A172 (cell line): ENCODE results near the gene EIF5A. TPM values are rescaled to one million over a fixed set of nuclear protein-coding genes. Genes with fewer than 3 reads are reported as not detected.
"Not testable (repeated sequence)": the region's sequence is repeated elsewhere in the genome, so short reads cannot be mapped to it uniquely, and the experiment has no call there.

Experiments used
- DNase-seq: peaks from one replicate; pipeline ENCODE4 v3.0.0-alpha.2; 2015; ENCODE audit warnings: low spot score
- total RNA-seq: library from RNA; depleted of rRNA; stranded (reverse); fragments of >200 nt; shearing (Covaris generic); gene quantifications from 2 replicates; pipeline ENCODE4 v1.2.3, GENCODE V29; 2014

The EIF5A gene
- total RNA-seq, 1 experiment from 2014 or later = 844 TPM

DNA sequence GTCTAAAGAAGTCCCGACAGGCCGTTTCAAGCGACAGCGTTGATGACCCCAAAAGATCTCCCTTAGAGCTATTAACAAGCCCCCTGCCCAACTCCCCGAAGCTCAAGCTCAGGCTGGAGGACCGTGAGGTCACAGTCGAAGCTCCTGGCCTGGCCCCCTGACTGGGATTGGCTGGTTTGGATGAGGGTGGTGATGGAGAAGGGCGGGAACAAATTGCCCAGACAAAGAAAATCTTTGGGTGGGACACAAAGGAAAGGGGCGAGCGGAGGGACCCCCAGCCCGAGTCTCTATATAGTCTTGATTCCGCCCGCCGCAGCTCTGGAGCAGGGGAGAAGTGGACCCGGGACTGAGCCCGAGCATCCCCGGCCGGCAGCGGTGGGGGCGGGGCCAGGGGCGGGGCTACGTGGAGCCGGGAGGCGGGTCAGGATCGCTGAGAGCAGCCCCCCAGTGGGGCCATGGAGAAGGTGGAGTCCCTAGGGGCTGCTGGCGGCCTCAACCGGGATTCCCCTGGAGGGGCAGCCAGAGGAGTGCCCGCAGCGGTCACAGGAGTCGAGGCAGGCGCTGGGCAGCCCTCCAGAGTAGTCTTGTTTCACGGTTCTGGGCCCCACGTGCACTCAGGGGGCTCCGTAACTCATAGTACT is 22.7 kb downstream of the EIF5A start:
- peak; percentile 81 for DNase-seq

DNA sequence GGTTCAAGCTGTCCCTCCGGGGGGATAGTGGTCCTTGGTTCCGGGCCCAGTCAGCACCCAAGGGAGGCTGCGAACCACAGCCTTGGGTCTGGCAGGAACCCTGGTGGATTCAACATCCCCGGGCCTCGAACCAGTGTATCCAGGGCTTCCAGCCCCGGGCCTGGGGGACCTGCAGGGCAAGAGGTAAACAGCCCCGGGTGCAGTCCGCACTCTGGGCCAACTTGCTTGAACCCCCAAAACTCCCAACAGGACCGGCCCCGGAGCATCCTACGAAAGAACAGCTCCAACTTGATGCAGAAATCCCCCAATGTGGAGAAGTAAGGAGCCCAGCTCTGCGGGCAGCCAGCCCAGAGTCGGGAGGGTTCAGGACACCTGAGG is 23.2 kb downstream of the EIF5A start:
- DNase-seq = no peak

DNA sequence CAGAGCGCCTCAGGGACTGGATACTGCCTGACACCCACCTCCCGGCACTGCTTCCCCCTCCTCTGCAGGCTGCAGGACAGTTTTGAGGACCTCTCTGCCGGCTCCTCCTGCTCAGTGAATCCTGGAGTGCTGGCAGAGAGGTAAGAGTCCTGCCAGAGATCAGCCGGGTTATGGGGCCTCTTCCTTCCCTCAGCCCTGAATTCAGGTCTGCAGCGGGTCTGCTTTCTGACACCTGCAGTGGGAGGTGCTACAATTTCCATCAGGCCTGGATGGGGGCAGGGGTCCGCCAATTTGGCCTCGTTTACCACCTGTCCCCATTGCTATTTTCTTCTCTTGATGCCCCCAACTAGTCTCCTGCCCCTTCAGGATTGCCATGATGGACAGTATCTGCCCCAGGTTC is 24.7 kb downstream of the EIF5A start:
- no peak for DNase-seq

DNA sequence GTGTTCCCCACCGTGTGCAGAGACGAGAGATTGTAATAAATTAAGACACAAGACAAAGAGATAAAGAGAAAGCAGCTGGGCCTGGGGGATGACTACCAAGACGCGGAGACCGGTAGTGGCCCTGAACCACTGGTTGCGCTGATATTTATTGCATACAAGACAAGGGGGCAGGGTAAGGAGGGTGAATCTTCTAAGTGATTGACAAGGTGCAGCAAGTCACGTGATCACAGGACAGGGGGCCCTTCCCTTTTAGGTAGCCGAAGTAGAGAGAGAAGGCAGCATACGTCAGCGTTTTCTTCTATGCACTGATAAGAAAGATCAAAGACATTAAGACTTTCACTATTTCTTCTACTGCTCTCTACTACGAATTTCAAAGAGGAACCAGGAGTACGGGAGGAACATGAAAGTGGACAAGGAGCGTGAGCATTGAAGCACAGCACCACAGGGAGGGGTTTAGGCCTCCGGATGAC is 25.2 kb downstream of the EIF5A start:
- not testable (repeated sequence) for DNase-seq

DNA sequence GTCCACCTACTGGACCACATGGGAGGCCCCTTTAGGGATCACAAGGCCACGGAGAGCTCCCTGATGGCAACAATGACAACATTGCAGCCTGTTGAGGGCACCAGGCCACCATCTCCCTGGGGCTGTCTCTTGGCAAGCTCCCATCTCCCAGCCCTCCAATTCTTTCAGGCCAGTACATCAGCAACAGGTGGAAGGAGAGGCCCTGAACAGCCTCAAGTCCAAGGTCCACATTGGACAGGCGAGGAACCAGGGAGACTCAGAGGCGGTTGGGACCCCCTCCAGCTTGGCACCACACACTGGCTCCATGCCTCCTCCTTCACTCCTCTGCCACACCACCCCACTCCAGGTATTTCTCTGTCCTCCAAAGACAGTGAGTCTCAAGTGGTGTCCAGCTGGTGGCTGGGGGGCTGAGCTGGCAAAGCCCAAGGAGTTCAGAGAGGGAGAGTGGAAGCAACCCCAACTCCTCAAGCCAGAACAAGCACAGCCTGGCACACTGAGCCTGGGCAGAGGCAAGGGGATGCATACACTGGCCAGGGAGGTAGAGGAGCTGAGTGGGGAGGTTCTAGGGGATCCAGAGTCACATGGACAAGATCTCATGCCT is 27.6 kb downstream of the EIF5A start:
- DNase-seq = no peak

DNA sequence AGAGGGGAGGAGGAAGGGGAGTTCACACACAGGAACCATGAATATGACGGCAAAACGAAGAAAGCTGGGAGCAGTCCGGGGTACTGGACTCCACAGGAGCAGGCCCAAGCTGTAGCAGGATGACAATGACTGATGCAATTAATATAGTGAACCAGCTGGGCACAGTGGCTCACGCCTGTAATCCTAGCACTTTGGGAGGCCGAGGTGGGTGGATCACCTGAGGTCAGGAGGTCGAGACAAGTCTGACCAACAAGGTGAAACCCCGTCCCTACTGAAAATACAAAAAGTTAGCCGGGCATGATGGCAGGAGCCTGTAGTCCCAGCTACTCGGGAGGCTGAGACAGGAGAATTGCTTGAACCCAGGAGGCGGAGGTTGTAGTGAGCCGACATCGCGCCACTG is 28.3 kb downstream of the EIF5A start:
- not testable (repeated sequence) for DNase-seq

DNA sequence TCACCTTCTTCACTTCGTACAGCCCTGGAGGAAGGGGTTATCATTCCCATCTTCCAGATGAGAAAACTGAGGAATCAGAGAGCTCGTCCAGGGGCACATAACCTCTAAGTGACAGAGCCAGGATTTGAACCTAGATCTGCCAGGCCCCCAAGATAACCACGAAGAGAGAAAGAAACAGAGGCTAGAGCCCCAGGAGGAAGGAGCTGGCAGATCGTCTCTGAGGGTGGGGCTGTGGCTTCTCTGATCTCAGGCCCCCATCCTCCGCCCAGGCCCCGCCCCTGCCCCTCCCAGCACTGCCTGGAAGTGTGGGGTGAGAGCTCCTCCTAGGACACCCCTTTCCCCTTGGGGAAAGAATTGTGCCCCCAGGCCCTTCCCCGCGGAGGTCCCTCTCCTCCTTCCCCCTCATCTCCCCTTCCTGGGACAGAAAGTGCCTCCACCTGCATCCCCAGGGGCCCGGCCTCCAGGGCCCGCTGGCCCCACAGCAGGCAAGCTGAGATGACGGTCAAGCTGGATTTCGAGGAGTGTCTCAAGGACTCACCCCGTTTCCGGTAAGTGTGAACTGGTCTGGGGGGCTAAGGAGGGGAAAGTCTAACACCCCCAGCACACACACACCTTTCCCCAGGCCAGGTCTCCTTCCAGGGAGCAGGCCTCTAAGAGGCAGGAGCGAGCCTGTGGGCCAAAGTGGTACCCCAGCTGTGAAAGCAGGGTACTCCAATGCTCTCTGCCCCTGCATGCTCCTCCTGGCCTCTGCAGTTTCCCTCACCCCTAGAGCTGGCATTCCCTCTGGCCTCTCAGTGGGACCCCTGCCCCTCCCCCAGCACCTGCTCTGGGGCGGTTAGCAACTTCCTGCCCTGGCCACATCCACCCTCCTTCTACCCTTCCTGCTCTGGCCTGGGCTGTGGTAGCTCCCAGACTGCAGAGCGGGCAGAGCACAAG is 29.1 kb downstream of the EIF5A start, which contains the start of gene ACAP1:
Gene ACAP1, plus strand, starts transcription at position 290 of the 936 bp plus-strand sequence. Its CDS starts 206 bp downstream, at position 496.
- DNase-seq = no peak

DNA sequence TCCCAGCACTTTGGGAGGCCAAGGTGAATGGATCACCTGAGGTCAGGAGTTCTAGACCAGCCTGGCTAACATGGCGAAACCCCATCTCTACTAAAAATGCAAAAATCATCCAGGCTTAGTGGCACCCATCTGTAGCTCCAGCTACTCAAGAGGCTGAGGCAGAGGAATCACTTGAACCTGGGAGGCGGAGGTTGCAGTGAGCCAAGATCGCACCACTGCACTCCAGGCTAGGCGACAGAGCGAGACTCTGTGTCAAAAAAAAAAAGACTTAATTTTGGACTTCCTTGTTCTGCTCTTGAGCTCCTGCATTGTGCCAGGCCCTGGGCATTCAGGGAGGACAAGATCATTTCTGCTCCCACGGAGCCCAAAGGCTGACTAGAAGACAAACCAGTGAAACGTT is 30.2 kb downstream of the EIF5A start:
- not testable (repeated sequence) for DNase-seq

DNA sequence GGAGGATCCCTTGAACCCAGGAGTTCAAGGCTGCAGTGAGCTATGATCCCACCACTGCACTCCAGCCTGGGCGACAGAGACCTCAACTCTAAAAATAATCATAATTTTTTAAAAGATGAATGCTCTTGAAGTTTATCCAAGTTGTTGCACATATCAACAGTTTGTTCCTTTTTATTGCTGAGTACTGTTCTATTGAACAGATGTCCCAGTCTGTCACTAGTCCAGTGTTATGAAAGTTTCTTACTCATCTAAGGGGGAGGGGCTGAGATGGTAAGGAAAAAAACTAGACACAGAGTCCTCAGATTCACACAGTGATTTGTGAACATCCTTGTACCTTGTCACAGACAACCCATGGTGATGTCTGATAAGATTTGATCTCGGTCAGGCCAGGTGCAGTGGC is 32.8 kb downstream of the EIF5A start:
- no peak for DNase-seq

DNA sequence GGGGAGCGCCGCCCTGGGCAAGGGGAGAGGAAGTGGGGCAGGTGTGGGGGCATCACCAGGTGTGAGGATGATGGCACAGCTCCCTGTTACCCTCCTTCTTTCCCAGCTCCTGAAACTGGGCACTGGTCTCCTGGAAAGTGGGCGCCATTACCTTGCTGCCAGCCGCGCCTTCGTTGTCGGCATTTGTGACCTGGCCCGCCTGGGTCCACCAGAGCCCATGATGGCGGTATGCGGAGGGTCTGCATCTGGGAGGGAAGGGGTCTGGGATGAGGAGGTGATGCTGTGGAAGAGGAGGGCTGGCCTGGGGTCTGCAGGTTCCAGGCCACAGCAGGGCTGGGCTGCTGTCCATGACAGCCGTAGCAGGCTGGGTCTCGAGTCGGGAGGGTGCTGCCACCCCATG is 34.4 kb downstream of the EIF5A start:
- DNase-seq = no peak

DNA sequence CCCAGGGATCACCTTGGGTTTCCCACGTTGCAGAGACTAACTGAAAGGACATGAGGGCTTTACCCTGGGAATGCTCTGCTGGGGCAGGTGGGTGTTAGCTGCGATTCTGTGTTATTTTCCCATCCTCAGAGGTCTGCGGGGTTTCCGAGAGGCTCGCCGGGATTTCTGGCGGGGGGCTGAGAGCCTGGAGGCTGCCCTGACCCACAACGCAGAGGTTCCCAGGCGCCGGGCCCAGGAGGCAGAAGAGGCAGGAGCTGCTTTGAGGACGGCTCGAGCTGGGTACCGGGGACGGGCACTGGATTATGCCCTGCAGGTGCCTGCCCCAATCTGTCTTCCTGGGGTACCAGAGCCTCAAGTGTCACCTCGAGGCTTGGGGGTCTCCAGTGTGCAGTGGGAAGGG is 35.8 kb downstream of the EIF5A start:
- no peak for DNase-seq

DNA sequence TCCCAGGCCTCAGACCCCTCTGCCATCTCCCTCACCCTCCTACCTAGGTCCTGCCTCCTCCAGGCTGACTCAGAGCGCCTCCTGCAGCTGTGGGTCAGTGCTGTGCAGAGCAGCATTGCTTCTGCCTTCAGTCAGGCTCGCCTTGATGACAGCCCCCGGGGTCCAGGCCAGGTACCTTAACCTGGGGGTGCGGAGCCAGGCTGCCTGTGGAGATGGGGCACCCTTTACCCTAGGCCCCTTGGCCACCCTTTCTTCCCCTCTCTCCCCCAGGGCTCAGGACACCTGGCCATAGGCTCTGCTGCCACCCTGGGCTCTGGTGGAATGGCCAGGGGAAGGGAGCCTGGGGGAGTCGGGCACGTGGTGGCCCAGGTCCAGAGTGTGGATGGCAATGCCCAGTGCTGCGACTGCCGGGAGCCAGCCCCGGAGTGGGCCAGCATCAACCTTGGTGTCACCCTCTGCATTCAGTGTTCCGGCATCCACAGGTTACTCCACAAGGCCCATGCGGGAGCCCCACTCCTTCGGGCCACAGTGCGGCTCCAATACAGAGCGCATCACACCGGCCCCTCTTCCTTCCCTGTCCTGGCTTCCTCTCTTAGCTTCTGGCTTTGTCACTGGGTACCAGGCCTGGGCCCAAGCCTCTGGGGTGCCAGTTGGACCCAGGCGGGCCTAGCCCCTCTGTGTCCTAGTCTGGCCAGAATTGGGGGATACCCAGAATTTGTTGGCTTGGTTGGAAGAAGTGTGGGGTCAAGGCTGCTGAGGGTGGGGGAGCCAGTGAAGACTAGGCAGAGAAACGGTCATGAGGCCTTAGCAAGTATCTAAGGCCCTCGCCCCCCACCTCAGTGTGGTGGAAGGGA is 39.6 kb downstream of the EIF5A start:
- no peak for DNase-seq

DNA sequence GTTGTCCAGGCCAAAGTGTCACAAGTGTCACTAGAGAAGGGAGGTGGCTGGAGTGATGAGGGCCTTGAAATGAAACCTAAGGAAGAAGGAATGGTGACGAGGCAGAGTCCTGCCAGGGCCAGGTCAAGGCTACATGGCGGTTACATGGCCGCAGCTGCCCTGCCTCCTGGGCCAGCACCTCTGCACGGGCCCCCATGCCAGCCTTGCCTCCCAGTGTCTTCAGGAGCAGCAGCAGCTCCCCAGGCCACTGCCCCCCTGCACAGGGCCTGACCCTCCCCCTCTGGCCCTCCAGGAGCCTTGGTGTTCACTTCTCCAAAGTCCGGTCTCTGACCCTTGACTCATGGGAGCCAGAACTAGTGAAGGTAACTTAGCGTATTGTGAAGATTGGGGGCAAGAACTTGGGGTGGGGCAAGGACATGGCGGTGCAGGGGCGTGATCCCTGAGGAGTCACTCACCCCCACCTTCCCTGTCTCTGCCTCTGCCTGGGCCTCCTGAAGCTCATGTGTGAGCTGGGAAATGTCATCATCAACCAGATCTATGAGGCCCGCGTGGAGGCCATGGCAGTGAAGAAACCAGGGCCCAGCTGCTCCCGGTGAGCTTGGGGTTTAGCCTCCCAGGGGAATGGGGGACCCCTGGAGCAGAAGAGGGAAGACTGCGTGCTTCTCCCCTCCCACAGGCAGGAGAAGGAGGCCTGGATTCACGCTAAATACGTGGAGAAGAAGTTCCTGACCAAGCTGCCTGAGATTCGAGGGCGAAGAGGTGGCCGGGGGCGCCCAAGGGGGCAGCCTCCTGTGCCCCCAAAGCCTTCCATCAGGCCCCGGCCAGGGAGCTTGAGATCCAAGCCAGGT is 40.4 kb downstream of the EIF5A start:
- DNase-seq = no peak

DNA sequence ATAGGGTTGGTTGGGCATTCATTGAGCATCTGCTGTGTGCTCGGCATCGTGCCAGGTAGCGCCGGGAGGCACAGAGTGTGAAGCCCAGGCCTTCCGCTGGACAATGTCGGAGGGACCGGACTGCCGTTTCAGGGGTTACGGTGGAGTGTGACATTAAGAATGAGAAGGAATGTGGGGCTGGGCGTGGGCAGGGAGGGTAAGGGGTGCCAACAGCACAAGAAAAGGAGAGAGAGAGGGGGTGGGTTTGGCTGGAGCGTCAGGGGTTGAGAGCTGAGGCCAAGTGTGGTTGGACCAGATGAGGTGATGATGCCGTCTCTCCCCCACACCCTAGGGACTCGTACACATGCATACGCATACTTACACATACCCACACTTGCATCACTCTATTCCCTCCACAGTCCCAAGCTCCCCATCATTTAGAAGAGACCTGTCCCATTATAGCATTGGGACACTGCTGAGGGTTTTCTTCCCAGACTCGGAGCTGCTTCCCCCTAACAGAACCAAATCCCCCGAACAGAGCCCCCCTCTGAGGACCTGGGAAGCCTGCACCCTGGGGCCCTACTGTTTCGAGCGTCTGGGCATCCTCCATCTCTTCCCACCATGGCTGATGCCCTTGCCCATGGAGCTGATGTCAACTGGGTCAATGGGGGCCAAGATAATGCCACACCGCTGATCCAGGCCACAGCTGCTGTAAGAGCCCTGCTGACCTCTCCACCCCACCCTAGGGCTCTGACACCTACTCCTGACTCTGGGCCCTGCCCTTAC is 41.2 kb downstream of the EIF5A start:
- DNase-seq = no peak

DNA sequence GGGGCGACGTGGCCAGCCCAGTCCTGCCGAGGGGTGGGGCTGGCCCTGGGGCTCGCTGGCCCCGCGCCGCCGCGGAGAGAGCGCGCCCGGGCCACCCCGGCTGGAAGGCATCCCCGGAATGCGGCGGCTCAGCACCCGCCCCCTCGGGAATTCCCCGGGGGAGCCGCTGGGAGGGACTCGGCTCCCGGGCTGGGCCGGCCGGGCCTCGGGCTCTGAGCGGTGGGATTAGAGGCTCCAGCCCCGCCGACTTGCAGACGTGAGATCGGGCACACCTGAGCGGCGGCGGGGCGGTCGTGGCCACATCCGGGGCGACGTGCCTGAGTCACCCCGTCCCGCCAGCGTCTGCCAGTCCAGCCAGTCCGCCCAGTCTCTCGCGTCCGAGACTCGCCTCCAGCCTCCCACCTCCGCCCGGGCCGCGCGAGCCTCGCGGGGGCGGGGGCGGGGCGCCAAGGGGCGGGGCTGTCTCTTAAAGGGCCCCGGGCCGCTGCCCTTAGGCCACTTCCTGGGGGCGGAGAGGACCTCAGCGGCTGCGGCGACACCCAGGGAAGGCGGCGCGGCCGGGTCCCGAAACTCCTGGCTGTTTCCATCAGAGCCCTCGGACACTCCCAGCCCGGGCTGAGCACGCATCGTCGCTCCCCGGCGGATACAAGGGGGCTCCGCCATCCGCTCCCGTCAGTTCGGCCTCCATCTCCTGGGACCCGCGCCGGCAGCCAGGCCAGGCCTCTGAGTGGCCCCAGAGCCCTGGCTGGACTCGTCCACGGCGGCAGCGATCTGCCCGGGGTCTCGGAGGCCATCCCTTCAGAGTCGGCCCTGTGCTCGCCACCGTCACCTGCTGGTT is 44.5 kb downstream of the EIF5A start, which contains the start of gene KCTD11:
Gene KCTD11, plus strand, starts transcription at position 498 of the 838 bp plus-strand sequence.
- DNase-seq = peak; percentile 91

DNA sequence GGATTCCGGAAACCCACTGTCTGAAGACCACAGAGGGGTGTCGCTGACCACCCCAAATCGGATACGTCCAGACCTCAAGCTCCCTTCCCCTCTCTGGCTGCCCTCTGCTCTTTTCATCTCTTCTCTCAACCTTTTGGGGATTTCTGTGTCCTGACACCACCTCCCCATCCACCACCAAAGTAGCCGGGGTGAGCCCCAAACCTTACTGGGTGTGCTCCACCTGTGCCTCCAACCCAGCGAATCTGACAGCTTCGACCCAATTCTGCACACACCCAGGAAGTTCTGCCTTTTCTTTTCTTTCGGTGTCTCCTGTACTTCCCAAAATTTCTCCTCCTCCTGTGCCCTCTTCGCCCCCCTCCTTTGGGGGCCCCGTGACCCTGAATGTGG is 45.1 kb downstream of the EIF5A start:
- no peak for DNase-seq

DNA sequence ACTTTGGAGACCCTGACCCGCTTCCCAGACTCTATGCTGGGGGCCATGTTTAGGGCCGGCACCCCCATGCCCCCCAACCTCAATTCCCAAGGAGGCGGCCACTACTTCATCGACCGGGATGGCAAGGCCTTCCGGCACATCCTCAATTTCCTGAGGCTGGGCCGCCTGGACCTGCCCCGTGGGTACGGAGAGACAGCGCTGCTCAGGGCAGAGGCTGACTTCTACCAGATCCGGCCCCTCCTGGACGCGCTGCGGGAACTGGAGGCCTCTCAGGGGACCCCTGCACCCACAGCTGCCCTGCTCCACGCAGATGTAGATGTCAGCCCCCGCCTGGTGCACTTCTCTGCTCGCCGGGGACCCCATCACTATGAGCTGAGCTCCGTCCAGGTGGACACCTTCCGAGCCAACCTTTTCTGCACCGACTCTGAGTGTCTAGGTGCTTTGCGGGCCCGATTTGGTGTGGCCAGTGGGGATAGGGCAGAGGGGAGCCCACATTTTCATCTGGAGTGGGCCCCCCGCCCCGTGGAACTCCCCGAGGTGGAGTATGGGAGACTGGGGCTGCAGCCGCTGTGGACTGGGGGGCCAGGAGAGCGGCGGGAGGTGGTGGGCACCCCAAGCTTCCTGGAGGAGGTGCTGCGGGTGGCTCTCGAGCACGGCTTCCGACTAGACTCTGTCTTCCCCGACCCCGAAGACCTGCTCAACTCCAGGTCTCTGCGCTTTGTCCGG is 45.6 kb downstream of the EIF5A start:
- DNase-seq = no peak

DNA sequence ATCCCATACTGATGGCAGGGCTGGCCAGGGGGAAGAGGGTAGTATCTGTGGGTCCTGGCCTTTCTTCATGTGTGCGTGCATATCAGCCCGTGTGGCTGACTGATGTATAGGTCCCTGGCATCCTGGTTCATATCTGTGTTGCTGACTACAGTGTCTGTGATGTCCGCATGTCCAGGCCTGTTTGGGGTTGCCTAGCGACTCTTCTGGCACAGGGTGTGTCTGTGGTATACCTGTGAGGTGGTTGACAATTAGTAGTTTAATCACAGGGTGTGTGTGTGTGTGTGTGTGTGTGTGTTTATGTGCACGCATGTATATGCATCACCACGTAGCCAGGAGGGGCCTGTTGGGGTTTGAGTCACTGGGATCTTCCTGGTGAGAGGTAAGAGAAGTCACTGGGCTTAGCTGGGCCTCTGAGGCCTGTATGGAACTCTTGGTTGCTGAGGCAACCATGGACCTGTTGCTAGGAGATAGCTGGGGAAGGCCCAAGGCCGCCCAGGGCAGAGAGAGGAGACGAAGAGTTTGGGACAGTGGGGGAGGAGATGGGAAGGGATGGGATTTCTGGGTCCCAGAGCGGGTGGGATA is 46.9 kb downstream of the EIF5A start:
- DNase-seq = no peak
